HG03103 (cell line): ENCODE results near the gene DTNA.
A peak's percentile ranks its signal among the peaks of the same experiment; 100 is the strongest.

Experiments
- ATAC-seq: cut with Tn5 transposase; IDR thresholded peaks from one replicate; pipeline ENCODE4 v1.9.1; 2021; ENCODE audit warnings: low read depth; ENCODE audit not compliant: unreplicated experiment

Gene DTNA

GRCh38 chr18:34802959-34803358, 92.9 kb downstream of the DTNA start:
- no peak for ATAC-seq

GRCh38 chr18:34803877-34804400, 93.8 kb downstream of the DTNA start:
- no peak for ATAC-seq

- ATAC-seq = no peak
Measured at GRCh38 chr18:34805103-34805877, 95.2 kb downstream of the DTNA start.

- no peak for ATAC-seq
Measured at GRCh38 chr18:34805878-34806351, 95.8 kb downstream of the DTNA start.

- no peak for ATAC-seq
Measured at GRCh38 chr18:34806527-34806926, 96.4 kb downstream of the DTNA start.

- ATAC-seq = no peak
Measured at GRCh38 chr18:34807106-34807796, 97.2 kb downstream of the DTNA start.

- no peak for ATAC-seq
Measured at GRCh38 chr18:34808389-34808788, 98.3 kb downstream of the DTNA start.

GRCh38 chr18:34809451-34810072, 99.5 kb downstream of the DTNA start:
- no peak for ATAC-seq

GRCh38 chr18:34816183-34816582, 106.1 kb downstream of the DTNA start:
- no peak for ATAC-seq

GRCh38 chr18:34817636-34818035, 107.5 kb downstream of the DTNA start:
- ATAC-seq = no peak

GRCh38 chr18:34818064-34818463, 108.0 kb downstream of the DTNA start:
- ATAC-seq = no peak

GRCh38 chr18:34820360-34821065, 110.4 kb downstream of the DTNA start:
- ATAC-seq = no peak

- ATAC-seq = peak; percentile 61
Measured at GRCh38 chr18:34821669-34822210, 111.6 kb downstream of the DTNA start.

GRCh38 chr18:34828093-34828492, 118.0 kb downstream of the DTNA start:
- ATAC-seq = no peak

- no peak for ATAC-seq
Measured at GRCh38 chr18:34834897-34835296, 124.8 kb downstream of the DTNA start.

GRCh38 chr18:34835466-34835865, 125.4 kb downstream of the DTNA start:
- ATAC-seq = no peak

- ATAC-seq = no peak
Measured at GRCh38 chr18:34837769-34838272, 127.7 kb downstream of the DTNA start.

- no peak for ATAC-seq
Measured at GRCh38 chr18:34838669-34839068, 128.6 kb downstream of the DTNA start.

- ATAC-seq = no peak
Measured at GRCh38 chr18:34840256-34840826, 130.2 kb downstream of the DTNA start.

GRCh38 chr18:34841891-34842290, 131.8 kb downstream of the DTNA start:
- ATAC-seq = no peak
